SH-SY5Y (cell line): ENCODE data around the gene ALS2CL.

ENCODE experiments used
- GATA2 ChIP-seq: IDR thresholded peaks from 2 replicates; pipeline ENCODE4 v1.6.1; 2011; ENCODE audit warnings: mild to moderate bottlenecking, low read depth, low read length
- GATA3 ChIP-seq: IDR thresholded peaks from 2 replicates; pipeline ENCODE4 v1.6.1; 2011; ENCODE audit warnings: low read depth, mild to moderate bottlenecking, low read length, moderate library complexity

- no peak for TF ChIP-seq GATA3
- no peak for TF ChIP-seq GATA2
Measured at GRCh38 chr3:46661776-46662766, 31.4 kb downstream of the ALS2CL start.
